Measurements from ENCODE around the gene NOXA1.
A peak's percentile ranks its signal among the peaks of the same experiment; 100 is the strongest.
"Not testable (repeated sequence)": the region's sequence is repeated elsewhere in the genome, so short reads cannot be mapped to it uniquely, and the experiment has no call there.

The NOXA1 gene

GRCh38 chr9:137407590-137408300 lies 15.4 kb upstream of the NOXA1 start:
- H3K4me1 ChIP-seq (ENCODE audit: control insufficient read depth, insufficient read depth, low read length, poor library complexity, severe bottlenecking) = peaks cover 7% of the 10 kb centered on the region

GRCh38 chr9:137408651-137409405 lies 14.4 kb upstream of the NOXA1 start:
- WGBS, 2 experiments (ENCODE audit: insufficient coverage in 2 of 2) = 95 to 96% methylated on average over 17 to 18 of the region's 24 CpGs
- H3K36me3 ChIP-seq (ENCODE audit: control insufficient read depth, insufficient read depth, low read length) = no peaks in the 10 kb centered on the region
- H3K4me1 ChIP-seq (ENCODE audit: control insufficient read depth, insufficient read depth, low read length, poor library complexity, severe bottlenecking) = peaks cover 7% of the 10 kb centered on the region
- H3K4me3 ChIP-seq (ENCODE audit: extremely low read depth, insufficient read depth, low read length, poor library complexity, severe bottlenecking) = no peak overlapping the region
- no peak overlapping the region for H3K27ac ChIP-seq (ENCODE audit: low read depth, low read length, severe bottlenecking)
- H3K9me3 ChIP-seq (ENCODE audit: control insufficient read depth, low read length) = no peaks in the 10 kb centered on the region

More at GRCh38 chr9:137407590-137408300, 15.4 kb upstream of the NOXA1 start:
- no peaks in the 10 kb centered on the region for H3K36me3 ChIP-seq (ENCODE audit: control insufficient read depth, insufficient read depth, low read length)
- H3K4me3 ChIP-seq (ENCODE audit: extremely low read depth, insufficient read depth, low read length, poor library complexity, severe bottlenecking) = no peak overlapping the region
- WGBS, 2 experiments (ENCODE audit: insufficient coverage in 2 of 2) = 89 to 91% methylated on average over 26 to 29 of the region's 31 CpGs
- no peaks in the 10 kb centered on the region for H3K9me3 ChIP-seq (ENCODE audit: control insufficient read depth, low read length)
- H3K27ac ChIP-seq (ENCODE audit: low read depth, low read length, severe bottlenecking) = no peak overlapping the region

GRCh38 chr9:137409515-137409914 lies 13.7 kb upstream of the NOXA1 start:
- WGBS, 2 experiments (ENCODE audit: insufficient coverage in 2 of 2) = 92 to 94% methylated on average over 11 of the region's 11 CpGs
- no peaks in the 10 kb centered on the region for H3K36me3 ChIP-seq (ENCODE audit: control insufficient read depth, insufficient read depth, low read length)
- no peak overlapping the region for H3K27ac ChIP-seq (ENCODE audit: low read depth, low read length, severe bottlenecking)
- H3K4me1 ChIP-seq (ENCODE audit: control insufficient read depth, insufficient read depth, low read length, poor library complexity, severe bottlenecking) = peaks cover 7% of the 10 kb centered on the region
- no peak overlapping the region for H3K4me3 ChIP-seq (ENCODE audit: extremely low read depth, insufficient read depth, low read length, poor library complexity, severe bottlenecking)
- H3K9me3 ChIP-seq (ENCODE audit: control insufficient read depth, low read length) = no peaks in the 10 kb centered on the region

- H3K4me1 ChIP-seq (ENCODE audit: control insufficient read depth, insufficient read depth, low read length, poor library complexity, severe bottlenecking); H3K27ac ChIP-seq (ENCODE audit: low read depth, low read length, severe bottlenecking); H3K9me3 ChIP-seq (ENCODE audit: control insufficient read depth, low read length); H3K36me3 ChIP-seq (ENCODE audit: control insufficient read depth, insufficient read depth, low read length); H3K4me3 ChIP-seq (ENCODE audit: extremely low read depth, insufficient read depth, low read length, poor library complexity, severe bottlenecking): not testable (repeated sequence)
- 93% methylated on average over 12 to 14 of the region's 18 CpGs for WGBS, 2 experiments (ENCODE audit: insufficient coverage in 2 of 2)
Observed at GRCh38 chr9:137410236-137410890, 12.8 kb upstream of the NOXA1 start.

- H3K4me3 ChIP-seq (ENCODE audit: extremely low read depth, insufficient read depth, low read length, poor library complexity, severe bottlenecking) = no peak overlapping the region
- H3K9me3 ChIP-seq (ENCODE audit: control insufficient read depth, low read length) = no peaks in the 10 kb centered on the region
- H3K36me3 ChIP-seq (ENCODE audit: control insufficient read depth, insufficient read depth, low read length) = no peaks in the 10 kb centered on the region
- peaks cover 7% of the 10 kb centered on the region for H3K4me1 ChIP-seq (ENCODE audit: control insufficient read depth, insufficient read depth, low read length, poor library complexity, severe bottlenecking)
- 93 to 96% methylated on average over 13 to 15 of the region's 15 CpGs for WGBS, 2 experiments (ENCODE audit: insufficient coverage in 2 of 2)
- no peak overlapping the region for H3K27ac ChIP-seq (ENCODE audit: low read depth, low read length, severe bottlenecking)
Observed at GRCh38 chr9:137410891-137411249, 12.3 kb upstream of the NOXA1 start.

GRCh38 chr9:137411260-137411644 lies 11.9 kb upstream of the NOXA1 start:
- Histone ChIP-seq H3K4me1 (ENCODE audit: control insufficient read depth, insufficient read depth, low read length, poor library complexity, severe bottlenecking) (peaks cover 7% of the 10 kb centered on the region), H3K36me3 (ENCODE audit: control insufficient read depth, insufficient read depth, low read length) (no peaks in the 10 kb centered on the region), H3K9me3 (ENCODE audit: control insufficient read depth, low read length) (no peaks in the 10 kb centered on the region), H3K27ac (ENCODE audit: low read depth, low read length, severe bottlenecking) (no peak overlapping the region), H3K4me3 (ENCODE audit: extremely low read depth, insufficient read depth, low read length, poor library complexity, severe bottlenecking) (no peak overlapping the region)
- WGBS, 2 experiments (ENCODE audit: insufficient coverage in 2 of 2) = 88 to 92% methylated on average over 12 to 13 of the region's 17 CpGs

GRCh38 chr9:137411645-137412380 lies 11.4 kb upstream of the NOXA1 start:
- H3K4me1 ChIP-seq (ENCODE audit: control insufficient read depth, insufficient read depth, low read length, poor library complexity, severe bottlenecking) = peaks cover 7% of the 10 kb centered on the region
- 79 to 82% methylated on average over 20 to 22 of the region's 30 CpGs for WGBS, 2 experiments (ENCODE audit: insufficient coverage in 2 of 2)
- peak overlapping the region; percentile 41 for H3K27ac ChIP-seq (ENCODE audit: low read depth, low read length, severe bottlenecking)
- no peaks in the 10 kb centered on the region for H3K36me3 ChIP-seq (ENCODE audit: control insufficient read depth, insufficient read depth, low read length)
- no peaks in the 10 kb centered on the region for H3K9me3 ChIP-seq (ENCODE audit: control insufficient read depth, low read length)
- H3K4me3 ChIP-seq (ENCODE audit: extremely low read depth, insufficient read depth, low read length, poor library complexity, severe bottlenecking) = no peak overlapping the region

GRCh38 chr9:137412431-137412830 lies 10.8 kb upstream of the NOXA1 start:
- Histone ChIP-seq H3K27ac (ENCODE audit: low read depth, low read length, severe bottlenecking) (no peak overlapping the region), H3K9me3 (ENCODE audit: control insufficient read depth, low read length) (no peaks in the 10 kb centered on the region), H3K4me1 (ENCODE audit: control insufficient read depth, insufficient read depth, low read length, poor library complexity, severe bottlenecking) (peaks cover 7% of the 10 kb centered on the region), H3K4me3 (ENCODE audit: extremely low read depth, insufficient read depth, low read length, poor library complexity, severe bottlenecking) (no peak overlapping the region), H3K36me3 (ENCODE audit: control insufficient read depth, insufficient read depth, low read length) (no peaks in the 10 kb centered on the region)
- 91 to 95% methylated on average over 9 of the region's 10 CpGs for WGBS, 2 experiments (ENCODE audit: insufficient coverage in 2 of 2)

GRCh38 chr9:137415451-137415850 lies 7.7 kb upstream of the NOXA1 start:
- WGBS, 2 experiments (ENCODE audit: insufficient coverage in 2 of 2) = 87 to 97% methylated on average over 3 to 5 of the region's 5 CpGs
- Histone ChIP-seq H3K36me3 (ENCODE audit: control insufficient read depth, insufficient read depth, low read length) (no peaks in the 10 kb centered on the region), H3K4me3 (ENCODE audit: extremely low read depth, insufficient read depth, low read length, poor library complexity, severe bottlenecking) (no peak overlapping the region), H3K27ac (ENCODE audit: low read depth, low read length, severe bottlenecking) (no peak overlapping the region), H3K9me3 (ENCODE audit: control insufficient read depth, low read length) (no peaks in the 10 kb centered on the region), H3K4me1 (ENCODE audit: control insufficient read depth, insufficient read depth, low read length, poor library complexity, severe bottlenecking) (peaks cover 7% of the 10 kb centered on the region)

GRCh38 chr9:137416006-137416562 lies 7.1 kb upstream of the NOXA1 start:
- H3K4me1 ChIP-seq (ENCODE audit: control insufficient read depth, insufficient read depth, low read length, poor library complexity, severe bottlenecking) = peaks cover 7% of the 10 kb centered on the region
- no peaks in the 10 kb centered on the region for H3K9me3 ChIP-seq (ENCODE audit: control insufficient read depth, low read length)
- H3K36me3 ChIP-seq (ENCODE audit: control insufficient read depth, insufficient read depth, low read length) = no peaks in the 10 kb centered on the region
- WGBS, 2 experiments (ENCODE audit: insufficient coverage in 2 of 2) = 95 to 97% methylated on average over 15 to 19 of the region's 23 CpGs
- H3K4me3 ChIP-seq (ENCODE audit: extremely low read depth, insufficient read depth, low read length, poor library complexity, severe bottlenecking) = no peak overlapping the region
- H3K27ac ChIP-seq (ENCODE audit: low read depth, low read length, severe bottlenecking) = no peak overlapping the region
